GM20431 (cell line): ENCODE data around the gene PRKRA.
"Not testable (repeated sequence)": the region's sequence is repeated elsewhere in the genome, so short reads cannot be mapped to it uniquely, and the experiment has no call there.

Experiments used
- in situ Hi-C: fragments of 300-500 bp; cut with MseI, MboI; formaldehyde crosslinking; loops from one replicate; pipeline ENCODE4 v1.15.0; 2020; ENCODE audit warnings: low sequenced_read_pairs; ENCODE audit not compliant: unreplicated experiment

Gene PRKRA

GRCh38 chr2:178469219-178469849 lies 18.4 kb upstream of the PRKRA start:
- in situ Hi-C loops = no loop called here

- in situ Hi-C loops = no loop called here
Observed at GRCh38 chr2:178457390-178457886, 6.5 kb upstream of the PRKRA start.

DNA sequence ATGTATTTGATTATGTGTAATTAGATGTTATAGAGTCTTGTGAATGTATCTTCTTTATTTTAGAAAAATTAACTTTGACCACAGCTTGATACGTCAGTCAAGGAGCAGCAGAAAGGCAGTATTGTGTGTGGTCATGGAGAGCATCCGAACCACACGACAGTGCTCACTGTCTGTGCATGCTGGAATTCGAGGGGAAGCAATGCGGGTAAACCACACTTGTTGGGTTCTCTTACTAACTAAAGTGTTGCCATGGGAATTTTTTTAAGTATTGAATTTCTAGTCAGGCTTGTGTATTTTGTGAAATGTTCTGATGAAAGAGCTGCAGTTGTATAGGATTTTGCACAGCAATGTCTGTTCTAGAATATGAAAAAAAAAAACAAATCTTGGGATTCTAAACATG lies 5.0 kb upstream of the PRKRA start:
- in situ Hi-C loops = no loop called here

GRCh38 chr2:178452870-178453269 lies 1.9 kb upstream of the PRKRA start:
- in situ Hi-C loops = no loop called here

DNA sequence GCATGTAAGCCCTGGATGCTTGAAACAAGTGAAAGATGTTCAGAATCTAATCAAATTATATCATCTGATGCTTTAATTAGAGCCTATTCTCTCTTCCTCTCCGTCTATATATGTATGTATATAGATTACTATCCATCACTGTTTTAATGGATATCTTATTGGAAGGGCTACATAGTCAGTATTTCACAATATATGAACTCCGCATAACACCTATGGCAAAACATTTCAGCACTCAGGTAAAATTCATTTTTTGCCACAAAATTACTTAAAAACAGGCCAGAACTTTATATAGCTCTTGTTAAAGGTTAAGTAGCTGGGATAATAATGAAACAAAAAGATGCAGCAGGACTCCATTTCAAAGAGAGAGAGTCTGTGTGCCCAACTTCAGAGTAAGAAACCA lies 1.4 kb upstream of the PRKRA start:
- in situ Hi-C loops = no loop called here

DNA sequence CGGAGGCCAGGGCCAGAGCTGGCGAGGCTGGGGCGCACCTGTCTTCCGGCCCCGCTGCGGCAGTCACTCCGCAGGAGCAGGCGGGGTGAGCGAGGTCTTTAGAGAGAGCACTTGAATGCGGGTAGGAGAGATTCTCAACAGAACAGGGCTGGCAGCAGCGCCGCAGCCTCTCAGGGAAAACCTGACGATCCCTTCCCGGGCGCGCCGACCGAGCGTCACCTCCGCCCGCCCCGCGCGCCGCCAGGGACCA lies 526 bp downstream of the PRKRA start:
- in situ Hi-C loops = no loop called here

DNA sequence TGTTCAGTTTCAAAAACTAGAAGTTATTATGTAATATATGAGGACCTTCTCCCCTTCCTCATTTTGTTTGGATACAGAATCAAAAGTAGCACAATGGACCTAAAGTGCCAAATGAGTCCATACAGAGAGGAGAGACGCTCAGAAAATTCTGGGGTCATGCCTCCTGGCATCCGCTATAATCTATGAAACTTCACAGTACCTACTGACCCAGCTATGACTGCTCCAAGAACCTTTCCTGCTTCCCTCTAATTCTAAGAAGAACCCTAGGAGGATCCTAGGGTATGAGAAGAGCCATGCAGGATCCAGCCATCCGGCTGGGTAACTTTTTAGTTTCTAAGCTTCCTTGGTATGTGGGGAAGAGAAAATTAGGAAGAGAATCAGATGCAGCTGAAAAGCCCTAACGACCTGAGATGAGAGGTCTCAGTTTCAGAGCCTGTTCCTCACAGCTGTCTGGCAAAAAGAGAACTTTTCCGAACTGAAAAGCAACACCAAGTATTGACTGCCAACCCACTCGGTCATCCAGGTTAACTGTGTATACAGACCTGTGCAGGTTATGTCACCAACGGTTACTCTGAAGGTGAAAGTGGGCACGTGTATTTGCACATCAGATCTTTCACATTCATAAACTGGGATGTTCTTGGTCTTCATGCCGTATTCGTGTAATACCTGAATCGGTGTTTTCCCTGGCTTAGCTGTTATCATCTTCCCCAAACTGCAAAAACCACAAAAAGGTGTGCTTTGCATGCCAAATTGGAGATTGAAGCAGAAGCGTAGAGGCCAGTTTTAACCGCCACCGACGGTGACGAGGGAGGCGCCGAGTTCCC lies 1.1 kb downstream of the PRKRA start:
- in situ Hi-C loops = no loop called here

- in situ Hi-C loops = no loop called here
Observed at GRCh38 chr2:178448968-178449661, 1.9 kb downstream of the PRKRA start.

GRCh38 chr2:178441426-178441825 lies 9.5 kb downstream of the PRKRA start:
- in situ Hi-C loops = no loop called here

GRCh38 chr2:178436662-178437061 lies 14.3 kb downstream of the PRKRA start:
- in situ Hi-C loops = no loop called here

- in situ Hi-C loops = no loop called here
Observed at GRCh38 chr2:178429336-178429735, 21.6 kb downstream of the PRKRA start.

GRCh38 chr2:178428396-178428806 lies 22.6 kb downstream of the PRKRA start:
- in situ Hi-C loops = no loop called here

DNA sequence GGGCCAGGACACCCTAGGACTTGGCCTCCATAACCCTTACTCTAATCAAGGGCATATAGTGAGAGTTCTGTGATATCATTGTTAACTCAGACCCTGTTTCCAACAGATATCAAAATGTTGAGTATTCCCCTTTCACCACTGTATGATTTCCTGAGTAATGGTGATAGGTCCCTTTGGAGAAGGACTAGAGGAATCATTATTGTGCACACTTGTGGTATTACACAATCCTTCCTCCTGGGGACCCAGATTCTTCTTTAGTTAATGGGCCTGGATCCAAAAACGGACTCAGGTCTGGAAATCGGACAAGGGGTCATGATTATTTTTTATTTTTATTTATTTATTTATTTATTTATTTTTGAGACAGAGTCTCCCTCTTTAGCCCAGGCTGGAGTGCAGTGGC lies 23.5 kb downstream of the PRKRA start:
- in situ Hi-C loops = no loop called here

DNA sequence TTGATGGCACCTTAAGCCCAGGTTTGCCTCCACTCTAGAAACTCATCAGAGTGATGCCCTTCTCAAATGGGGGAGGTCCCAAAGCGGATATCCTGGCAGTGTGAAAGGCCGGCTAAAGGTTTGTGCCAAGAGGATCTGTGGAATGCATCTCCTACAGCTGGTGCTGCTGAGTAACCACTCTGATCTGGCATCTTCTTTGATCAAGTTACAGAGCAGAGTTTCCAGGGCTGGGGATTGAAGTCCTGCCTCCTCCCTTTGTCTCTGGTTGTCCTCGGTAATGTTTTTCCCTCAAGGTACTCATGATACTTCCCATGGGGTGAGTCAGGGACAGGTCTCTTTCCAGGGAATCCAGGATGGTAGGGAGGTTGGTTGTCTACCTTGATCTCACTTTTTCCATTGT lies 24.6 kb downstream of the PRKRA start:
- in situ Hi-C loops = no loop called here

DNA sequence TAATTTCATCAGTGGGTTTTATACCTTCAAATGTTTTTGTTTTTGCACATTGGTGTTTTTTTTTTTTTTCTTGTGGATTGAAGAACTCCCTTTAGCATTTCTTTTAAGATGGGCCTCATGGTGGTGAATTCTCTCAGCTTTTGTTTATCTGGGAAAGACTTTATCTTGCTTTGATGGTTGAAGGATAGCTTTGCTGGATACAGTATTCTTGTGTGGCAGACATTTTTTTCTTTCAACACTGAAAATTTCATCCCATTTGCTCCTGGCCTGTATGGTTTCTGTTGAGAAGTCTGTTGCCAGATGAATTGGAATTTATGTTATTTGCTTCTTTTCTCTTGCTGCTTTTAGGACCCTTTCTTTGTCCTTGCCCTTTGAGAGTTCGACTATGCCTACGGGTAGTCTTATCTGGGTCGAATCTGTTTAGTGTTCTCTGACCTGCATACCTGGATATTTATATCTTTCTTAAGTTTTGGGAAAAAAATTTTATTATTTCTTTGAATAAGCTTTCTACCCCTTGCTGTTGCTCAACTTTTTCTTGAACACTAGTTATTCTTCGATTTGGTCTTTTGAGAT lies 25.6 kb downstream of the PRKRA start:
- in situ Hi-C loops = no loop called here

DNA sequence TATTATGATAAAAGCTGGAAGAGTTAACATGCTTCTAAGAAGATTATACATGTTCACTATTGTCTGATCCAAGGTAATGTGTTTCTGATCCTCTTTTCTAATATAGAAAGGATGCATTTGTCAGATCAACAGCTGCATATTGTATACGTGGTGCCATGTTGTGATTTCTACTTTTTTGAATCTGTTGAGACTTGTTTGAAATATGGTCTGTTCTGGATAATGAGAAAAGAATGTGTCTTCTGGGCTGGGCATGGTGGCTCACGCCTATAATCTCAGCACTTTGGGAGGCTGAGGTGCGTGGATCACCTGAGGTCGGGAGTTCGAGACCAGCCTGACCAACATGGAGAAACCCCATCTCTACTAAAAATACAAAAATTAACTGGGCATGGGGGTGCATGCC lies 27.2 kb downstream of the PRKRA start:
- in situ Hi-C loops = not testable (repeated sequence)

GRCh38 chr2:178422097-178422496 lies 28.9 kb downstream of the PRKRA start:
- in situ Hi-C loops = no loop called here

GRCh38 chr2:178420463-178420999 lies 30.4 kb downstream of the PRKRA start:
- in situ Hi-C loops = no loop called here

GRCh38 chr2:178419123-178419522 lies 31.9 kb downstream of the PRKRA start:
- in situ Hi-C loops = no loop called here

DNA sequence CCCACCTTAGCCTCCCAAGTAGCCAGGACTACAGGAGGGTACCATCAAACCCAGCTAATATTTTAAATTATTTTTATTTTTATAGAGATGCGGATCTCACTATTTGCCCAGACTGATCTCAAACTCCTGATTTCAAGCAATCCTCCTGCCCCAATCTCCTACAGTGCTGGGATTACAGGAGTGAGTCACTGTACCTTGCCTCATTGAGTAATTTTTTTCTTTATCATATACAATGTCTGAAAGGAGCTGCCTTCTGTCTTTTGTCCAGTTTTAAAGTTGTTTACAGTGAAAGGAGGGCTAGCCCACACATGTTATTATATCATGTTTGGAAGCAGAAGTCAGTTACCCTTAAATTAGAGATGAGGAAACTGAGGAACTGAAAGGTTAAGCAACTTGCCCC lies 32.5 kb downstream of the PRKRA start:
- in situ Hi-C loops = no loop called here

DNA sequence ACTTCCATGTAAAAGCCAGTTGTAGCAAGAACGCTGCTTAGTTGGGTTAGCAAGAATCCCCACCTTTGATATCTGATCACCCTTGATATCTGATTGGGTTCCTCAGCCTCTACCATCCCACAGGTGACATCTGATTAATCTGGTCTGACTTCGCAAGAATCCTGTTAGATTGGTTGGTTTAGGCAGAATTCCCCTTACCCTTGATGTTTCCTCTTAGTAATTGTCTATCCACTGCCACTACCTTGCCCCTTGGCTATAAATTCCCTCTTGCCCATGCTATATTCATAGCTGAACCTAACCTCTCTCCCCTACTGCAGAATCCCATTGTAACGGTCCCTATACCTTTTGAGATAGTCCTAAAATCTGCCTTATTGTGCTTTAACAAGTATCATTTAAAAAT lies 33.1 kb downstream of the PRKRA start:
- in situ Hi-C loops = no loop called here
